CD4-positive, alpha-beta T cell treated with Interleukin-12 subunit alpha and Interleukin-12 subunit beta, for 1 hour (primary cell): ENCODE results near the gene FBL.
"Not testable (repeated sequence)": the region's sequence is repeated elsewhere in the genome, so short reads cannot be mapped to it uniquely, and the experiment has no call there.

ENCODE experiments used
- DNase-seq: peaks from one replicate; pipeline ENCODE4 v3.0.0-alpha.2; 2020

The FBL gene

DNA sequence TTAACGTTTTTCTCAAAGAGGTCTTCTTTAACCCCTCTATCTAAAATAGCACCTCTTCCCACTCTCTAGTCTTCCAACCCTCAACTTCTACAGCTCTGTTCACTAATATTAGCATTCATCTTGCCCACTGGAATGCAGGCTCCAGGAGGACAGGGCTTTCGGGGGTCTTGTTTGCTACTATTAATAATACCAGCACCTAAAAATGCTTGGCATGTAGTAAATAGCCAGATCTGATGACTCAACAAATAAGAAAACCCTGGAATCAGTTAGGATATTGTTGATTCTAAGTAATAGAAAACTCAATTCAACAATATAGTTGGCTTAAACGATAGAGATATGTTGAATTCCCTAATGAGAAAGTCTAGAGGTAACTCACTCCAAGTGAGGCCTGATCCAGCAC lies 26.4 kb downstream of the FBL start:
- no peak for DNase-seq

DNA sequence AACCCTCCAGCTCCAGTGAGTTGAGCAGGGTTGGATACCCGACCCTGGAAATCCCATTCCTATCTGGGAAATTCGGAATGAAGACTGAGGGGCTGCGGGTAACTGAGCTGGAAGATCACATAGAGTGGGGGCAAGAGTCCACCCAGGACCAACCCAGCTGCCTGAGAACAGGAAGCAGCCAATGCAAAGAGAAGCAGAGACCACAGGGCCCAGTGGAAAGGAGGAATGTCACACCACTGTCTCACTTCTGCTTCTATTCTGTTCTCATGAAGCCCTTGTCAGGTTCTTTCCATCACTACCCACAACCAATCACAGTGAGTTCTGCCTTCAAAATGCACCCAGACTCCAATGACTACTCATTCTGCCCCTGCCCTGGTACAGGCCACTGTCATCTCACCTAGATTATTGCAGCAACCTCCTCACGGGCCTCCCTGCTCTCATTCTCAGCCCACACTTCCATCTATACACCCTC lies 27.5 kb downstream of the FBL start:
- no peak for DNase-seq

DNA sequence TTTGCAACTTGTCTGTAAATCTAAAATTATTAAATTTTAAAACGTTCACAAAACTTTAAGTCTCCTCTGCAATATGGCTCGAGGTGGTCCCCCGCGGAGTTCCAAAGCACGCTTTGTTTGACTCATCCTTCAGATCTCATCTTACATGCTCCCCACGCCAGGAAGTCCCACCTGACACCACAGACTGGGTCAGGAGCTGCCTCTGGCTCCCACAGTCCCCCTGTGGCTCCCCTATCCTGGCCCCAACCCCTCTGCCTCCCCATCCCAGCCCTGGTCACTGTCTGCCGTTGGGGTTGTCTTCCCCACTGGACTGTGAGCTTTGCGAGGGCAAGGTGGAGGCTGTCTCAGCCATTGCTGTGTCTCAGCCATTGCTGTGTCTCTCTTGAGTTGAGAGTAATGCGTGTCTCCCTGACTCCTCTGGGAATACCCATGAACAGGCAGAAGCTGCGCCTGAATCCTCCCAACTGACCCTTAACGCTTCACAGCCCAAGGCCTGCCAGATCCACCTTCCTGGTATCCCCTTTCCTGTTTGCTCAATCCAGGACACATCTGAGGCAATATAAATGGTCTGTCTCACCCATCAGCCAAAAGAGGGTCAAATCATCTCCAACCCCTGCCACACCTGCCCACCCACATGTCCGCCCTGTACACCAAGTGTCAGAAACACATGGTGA lies 28.2 kb downstream of the FBL start:
- no peak for DNase-seq

DNA sequence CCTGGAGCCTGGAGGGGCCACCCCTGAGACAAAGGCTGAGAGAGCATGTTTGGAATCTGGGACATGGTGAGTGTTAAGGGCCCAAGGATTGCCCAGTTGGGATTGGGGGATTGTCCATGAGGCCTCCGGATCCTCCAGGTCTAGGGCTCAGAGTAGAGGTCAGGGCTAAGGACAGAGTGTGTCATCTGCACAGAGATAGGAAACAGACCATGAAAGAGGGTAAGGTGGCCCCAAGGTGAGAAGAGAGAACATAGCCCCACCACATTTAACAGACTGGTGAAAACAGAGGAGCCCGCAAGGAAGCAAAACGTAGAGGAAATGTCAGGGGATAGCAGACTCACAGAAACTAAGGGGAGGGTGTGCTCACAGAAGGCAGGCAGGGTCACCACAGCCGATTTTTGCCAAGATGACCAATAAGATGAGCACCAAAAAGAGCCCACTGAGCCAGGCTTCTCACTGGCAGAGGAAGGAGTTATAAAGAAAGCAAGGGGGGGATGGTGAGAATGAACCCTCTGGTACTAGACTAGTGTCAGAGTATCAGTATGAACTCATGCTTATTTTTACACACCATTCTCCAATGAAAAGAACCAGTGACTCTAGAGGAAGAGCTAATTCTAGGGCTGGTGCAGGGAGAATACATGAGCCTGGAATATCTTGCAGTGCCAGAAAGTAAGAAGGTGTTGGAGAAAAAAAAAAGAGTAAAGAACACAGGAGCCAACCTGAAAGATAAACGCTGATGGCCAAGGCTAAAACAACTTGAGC lies 29.7 kb downstream of the FBL start:
- DNase-seq: no peak

DNA sequence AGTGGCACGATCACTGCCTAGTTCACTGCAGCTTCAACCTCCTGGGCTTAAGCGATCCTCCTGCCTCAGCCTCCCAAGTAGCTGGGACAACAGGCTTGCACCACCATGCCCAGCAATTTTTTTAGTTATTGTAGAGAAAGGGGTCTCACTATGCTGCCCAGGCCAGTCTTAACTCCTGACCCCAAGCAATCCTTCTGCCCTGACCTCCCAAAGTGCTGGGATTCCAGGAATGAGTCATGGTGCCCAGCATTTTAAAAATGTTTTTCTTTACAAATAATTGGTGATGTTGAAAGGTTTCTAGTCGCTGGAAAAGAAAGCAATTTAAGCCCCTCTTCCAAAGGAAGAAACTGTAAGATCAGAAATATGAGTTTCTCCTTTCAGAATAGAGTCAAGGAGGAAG lies 31.6 kb downstream of the FBL start:
- no peak for DNase-seq

DNA sequence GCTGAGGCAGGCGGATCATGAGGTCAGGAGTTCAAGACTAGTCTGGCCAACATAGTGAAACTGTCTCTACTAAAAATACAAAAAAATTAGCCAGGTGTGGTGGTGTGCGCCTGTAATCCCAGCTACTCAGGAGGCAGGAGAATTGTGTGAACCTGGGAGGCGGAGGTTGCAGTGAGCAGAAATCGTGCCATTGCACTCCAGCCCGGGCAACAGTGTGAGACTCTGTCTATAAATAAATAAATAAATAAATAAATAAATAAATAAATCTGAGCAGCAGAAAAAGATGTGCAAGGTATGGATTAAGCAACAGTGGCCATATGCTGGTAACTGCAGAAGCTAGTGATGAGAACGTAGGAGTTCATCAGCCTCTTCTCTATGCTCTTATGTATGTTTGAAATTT lies 32.1 kb downstream of the FBL start:
- not testable (repeated sequence) for DNase-seq

DNA sequence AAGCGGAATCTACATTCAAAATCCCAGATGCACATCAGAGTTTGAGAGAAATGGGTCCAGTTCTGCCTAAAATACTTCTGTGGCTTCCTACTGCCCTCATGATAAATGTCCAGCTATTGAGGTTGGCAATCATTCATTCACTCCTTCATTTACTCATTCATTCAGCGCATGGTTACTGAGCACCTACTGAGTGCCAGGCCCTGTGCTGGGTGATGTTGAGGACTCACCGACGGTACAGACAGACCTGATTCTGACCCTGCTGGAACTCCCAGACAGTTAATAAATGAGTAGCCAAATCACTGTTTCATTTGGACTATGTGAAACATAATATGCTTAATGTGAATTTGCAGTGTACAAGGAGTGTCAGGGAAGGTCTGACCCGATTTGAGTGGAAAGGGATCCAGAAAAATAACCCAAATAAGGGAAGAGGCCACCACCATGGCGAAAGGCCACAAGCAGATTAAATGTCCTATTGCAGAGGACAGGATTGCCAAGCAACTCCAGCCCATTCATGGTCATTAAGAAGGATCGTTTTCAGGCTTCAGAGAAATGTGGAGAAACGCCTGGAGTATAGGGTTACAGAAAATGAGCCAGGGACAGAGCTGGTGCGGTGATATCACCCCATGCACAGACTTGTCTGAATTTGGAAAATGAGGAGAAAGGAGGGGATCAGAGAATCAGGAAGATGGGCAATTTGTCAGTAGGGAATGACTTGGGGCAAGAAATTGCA lies 32.8 kb downstream of the FBL start:
- DNase-seq: no peak

DNA sequence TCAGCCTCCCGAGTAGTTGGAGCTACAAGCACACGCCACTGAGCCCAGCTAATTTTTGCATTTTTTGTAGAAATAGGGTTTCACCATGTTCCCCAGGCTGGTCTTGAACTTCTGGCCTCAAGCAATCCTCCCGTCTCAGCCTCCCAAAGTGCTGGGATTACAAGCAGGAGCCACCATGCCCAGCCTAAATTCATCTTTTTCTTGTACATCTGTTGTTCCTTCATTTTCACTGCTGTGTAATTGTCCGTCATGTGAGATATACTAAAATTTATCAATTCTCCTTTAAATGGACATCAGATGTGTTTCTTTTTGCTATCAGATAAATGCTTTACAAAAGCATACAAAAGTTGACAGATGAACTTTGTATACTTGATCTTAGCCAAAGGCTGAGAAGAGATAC lies 35.1 kb downstream of the FBL start:
- no peak for DNase-seq

DNA sequence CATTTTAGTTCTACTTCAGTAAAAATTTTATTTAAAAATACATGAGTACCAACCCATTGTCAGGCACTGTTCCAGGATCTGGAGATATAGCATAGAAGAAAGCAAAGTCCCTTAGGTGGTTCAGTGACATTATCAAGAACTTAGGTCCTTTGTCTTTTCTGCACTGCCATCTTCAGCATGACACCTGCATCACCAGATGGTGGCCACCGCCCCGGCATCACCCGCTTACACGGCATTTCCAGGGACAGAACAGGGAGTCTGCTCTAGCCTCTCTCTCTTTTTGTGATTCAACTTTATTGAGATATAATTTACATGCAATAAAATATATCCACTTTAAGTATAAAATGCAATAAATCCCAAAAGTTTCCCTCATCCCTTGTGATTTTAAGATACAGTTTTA lies 35.8 kb downstream of the FBL start:
- no peak for DNase-seq

DNA sequence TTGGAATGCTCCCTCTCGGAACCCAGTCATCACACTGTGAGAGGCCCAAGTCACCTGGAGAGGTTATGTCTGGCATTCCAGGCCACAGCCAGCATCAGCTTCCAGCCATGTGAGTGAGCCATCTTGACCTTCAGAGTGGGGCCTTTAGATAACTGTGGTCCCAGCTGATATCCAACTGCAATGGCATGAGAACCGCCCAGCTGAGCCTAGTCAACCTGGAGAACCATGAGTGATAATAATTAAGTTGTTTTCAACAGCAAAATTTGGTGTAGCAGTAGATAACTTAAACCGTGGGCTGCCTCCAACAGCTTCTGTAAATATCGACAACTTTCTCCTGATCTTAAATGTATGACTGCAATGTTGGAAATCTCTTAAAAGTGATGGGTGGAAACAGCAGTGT lies 36.8 kb downstream of the FBL start:
- DNase-seq: no peak

DNA sequence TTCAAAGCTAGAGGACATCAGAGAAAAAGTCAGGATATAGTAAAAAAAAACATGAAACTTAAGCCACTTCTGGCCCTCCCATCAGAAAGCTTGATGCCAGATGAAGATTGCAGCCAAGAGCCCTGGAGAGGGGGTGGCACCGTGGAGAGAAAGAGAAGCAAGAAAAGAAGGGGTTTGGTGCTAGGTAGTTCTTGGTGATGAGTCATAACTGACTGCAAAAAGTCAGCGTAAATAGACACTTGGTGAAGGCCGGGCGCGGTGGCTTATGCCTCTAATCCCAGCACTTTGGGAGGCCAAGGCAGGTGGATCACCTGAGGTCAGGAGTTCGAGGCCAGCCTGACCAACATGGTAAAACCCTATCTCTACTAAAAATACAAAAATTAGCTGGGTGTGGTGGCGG lies 37.5 kb downstream of the FBL start:
- DNase-seq: not testable (repeated sequence)

DNA sequence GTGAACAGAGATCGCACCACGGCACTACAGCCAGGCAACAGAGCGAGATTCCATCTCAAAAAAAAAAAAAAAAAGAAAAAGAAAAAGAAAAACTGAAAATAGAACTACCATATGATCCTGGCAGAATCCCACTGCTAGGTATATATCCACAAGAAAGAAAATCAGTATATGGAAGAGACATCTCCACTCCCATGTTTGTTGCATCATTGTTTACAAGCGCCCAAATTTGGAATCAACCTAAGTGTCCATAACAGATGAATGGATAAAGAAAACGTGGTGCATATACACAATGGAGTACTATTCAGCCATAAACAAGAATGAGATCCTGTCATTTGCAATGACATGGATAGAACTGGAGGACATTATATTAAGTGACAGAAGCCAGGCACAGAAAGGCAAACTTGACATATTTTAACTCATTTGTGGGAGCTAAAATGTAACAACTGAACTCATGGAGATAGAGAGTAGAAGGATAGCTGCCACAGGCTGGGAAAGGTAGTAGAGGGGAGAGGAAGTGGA lies 38.3 kb downstream of the FBL start:
- no peak for DNase-seq

DNA sequence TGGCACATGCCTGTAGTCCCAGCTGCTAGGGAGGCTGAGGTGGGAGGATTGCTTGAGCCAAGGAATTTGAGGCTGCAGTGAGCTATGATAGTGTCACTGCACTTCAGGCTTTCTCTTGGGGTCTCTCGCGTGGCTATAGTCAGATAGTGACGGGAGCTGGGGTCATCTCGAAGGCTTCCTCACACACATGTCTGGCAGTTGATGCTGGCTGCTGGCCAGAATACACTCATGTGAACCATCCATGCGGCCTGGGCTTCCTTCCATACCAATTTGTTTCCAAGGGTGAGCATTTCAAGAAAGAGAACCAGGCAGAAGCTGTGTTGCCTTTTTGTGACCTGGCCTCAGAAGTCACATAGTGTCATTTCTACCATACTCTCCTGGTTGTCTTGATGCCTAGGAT lies 41.1 kb downstream of the FBL start:
- DNase-seq: no peak

DNA sequence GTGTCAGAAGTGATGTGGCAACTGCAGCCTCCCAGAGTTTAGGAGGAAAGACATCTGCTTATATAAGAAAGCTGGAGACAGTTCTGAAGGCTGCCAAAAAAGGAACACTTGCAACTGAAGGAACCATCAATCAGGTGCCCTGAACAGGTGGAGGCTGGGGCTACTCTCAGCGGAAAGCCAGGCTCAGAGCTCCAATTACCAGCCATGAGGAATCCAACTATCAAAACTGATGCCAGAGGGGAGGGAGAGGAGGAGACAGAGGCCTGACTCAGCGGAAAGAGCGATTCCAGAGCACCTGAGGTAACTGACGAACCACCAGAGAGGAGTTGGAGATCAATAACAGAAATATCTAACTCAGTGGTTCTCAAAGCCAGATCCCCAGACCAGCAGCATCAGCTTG lies 43.2 kb downstream of the FBL start:
- no peak for DNase-seq

DNA sequence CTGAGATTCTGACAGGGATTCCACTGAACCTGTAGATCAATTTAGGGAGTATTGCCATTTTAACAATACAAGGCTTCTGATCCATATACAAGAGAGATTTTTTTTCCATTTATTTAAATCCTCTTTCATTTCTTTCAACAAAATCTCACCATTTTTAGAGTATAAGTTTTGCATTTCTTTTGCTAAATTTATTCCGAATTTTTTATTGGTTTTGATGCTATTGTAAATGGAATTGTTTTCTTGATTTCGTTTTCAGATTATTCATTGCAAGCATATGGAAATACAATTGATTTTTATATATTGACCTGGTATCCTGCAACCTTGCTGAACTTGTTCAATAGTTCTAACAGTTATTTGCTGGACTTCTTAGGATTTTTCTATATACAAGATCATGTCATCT lies 49.1 kb downstream of the FBL start:
- DNase-seq: no peak

DNA sequence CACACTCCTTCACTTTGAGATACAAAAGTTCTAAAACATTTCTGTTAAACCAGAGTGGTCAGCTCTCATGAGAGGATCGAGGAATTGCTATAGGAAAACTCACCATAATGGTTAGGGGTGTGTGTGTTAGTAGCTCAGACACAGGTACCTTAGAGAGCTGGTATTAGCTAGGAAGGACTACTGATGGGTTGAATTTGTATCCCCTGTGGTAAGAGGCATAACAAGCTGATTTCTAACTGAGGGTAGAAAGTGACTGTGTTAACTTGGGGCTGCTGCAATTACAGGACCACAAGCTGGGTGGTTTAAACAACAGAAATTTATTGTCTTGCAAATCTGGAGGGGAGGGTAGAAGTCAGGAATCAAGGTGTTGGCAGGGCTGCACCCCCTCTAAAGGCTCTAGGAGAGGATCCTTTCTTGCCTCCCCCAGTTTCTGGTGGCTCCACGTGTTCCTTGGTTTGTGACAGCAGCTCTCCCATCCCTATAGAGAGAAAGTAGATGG lies 50.1 kb downstream of the FBL start:
- no peak for DNase-seq

DNA sequence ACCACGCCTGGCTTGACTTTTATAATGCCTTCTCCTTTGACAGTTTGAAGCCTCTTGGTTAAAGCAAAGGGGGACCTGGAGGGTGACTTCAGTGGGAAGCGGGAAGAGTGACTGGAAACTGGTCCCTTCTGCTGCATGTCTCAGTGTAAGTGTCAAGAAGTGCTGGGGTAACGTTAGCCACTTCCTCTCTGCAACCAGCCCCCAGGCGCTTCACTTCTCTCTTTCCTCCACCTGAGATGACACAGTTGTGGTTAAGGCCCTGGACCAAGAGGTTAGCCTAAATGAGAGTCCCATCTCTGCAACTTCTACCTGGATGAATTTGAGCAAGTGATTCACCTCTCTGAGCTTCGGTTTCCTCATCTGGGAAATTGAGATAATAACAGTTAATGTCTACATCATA lies 51.2 kb downstream of the FBL start:
- DNase-seq: no peak

DNA sequence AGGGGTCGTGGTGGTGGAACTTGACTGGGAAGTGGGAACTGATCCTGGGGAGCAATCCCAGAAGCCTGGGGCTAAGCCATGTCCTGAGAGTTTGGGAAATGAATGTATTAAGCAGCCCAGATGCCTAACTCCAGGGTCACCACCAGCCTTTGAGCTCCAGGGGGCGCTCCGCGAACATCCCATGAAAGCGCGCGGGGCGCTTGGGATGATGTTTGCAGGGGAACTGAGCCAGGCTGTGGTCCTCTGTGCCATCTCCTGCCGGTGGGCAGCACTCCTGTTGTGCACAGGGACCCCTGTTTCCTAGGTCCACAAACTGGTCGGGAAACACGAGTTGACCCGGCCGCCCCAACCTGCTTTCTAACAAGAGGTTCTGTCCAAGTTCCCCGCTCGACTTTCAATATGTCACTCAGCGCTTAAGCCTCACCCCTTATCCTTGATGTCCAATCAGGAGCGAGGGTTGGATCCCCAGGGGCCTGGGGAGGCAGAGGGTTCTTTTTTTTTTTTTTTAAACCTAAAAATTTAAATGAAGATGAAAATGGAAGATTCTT lies 53.1 kb downstream of the FBL start:
- peak; percentile 73 for DNase-seq

DNA sequence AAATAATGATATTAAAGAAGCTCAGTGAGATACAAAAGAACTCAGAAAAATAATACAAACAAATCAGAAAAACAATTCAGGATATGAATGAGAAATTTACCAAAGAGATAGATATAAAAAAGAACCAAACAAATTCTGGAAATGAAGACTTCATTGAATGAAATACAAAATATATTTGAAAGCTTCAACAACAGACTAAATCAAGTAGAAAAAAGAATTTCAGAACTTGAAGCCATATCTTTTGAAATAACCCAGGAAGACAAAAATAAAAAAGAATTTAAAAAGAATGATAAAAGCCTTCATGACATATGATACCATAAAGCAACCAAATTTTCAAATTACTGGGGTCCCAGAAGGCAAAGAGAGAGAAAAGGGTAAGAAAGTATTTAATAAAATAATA lies 57.9 kb downstream of the FBL start:
- no peak for DNase-seq
